Measurements from ENCODE around the gene COX20. TPM values are rescaled to one million over a fixed set of nuclear protein-coding genes. Genes with fewer than 3 reads are reported as not detected.

The COX20 gene
- total and polyA plus RNA-seq, 2 of the 13 experiments (the other 11 are each of a cell fraction or from before 2014, with no cell fraction given): 34.4 to 95.8 TPM

- TF ChIP-seq ZNF407 (CRISPR knock-in tag; IDR thresholded peaks at IDR 0.05; ENCODE audit: not compliant biosample characterization): peak; percentile 39
- TF ChIP-seq MNT (IDR thresholded peaks at IDR 0.05): no peak
- TF ChIP-seq ZNF614 (CRISPR knock-in tag; IDR thresholded peaks at IDR 0.05; ENCODE audit: borderline replicate concordance): peak; percentile 74; the same call in 1 of the 2 replicates
- TF ChIP-seq ZNF562 (CRISPR knock-in tag; IDR thresholded peaks at IDR 0.05; ENCODE audit: borderline replicate concordance): no peak
- TF ChIP-seq STAT5B (CRISPR knock-in tag; IDR thresholded peaks at IDR 0.05): no peak; the same call in 1 of the 2 replicates
- TF ChIP-seq PBX2 (CRISPR knock-in tag; IDR thresholded peaks at IDR 0.05): no peak
- no peak; the same call in 1 of the 2 replicates for TF ChIP-seq ZNF619 (CRISPR knock-in tag; IDR thresholded peaks at IDR 0.05)
- peak; percentile 49; the same call in 1 of the 2 replicates for TF ChIP-seq ZBTB7B (CRISPR knock-in tag; IDR thresholded peaks at IDR 0.05)
- no peak; the same call in 1 of the 2 replicates for TF ChIP-seq ZNF367 (CRISPR knock-in tag; IDR thresholded peaks at IDR 0.05; ENCODE audit: borderline replicate concordance)
- TF ChIP-seq GZF1 (CRISPR knock-in tag; IDR thresholded peaks at IDR 0.05): peak; percentile 99
- no peak for TF ChIP-seq TBX3 (IDR thresholded peaks at IDR 0.05; ENCODE audit: borderline replicate concordance)
- peak; percentile 67; the same call in 1 of the 2 replicates for TF ChIP-seq TFDP1 (CRISPR knock-in tag; IDR thresholded peaks at IDR 0.05; ENCODE audit: borderline replicate concordance)
- peak; percentile 76 to 89; a peak in 3 of 4 replicates for TF ChIP-seq HMGXB4 (CRISPR knock-in tag; IDR thresholded peaks at IDR 0.05; ENCODE audit: borderline replicate concordance in 1 of 2, low read depth in 1 of 2)
Observed at GRCh38 chr1:244864253-244865027, 29.0 kb downstream of the COX20 start, which contains the start of gene HNRNPU (continued).

Data from HepG2 (cell line).